ENCODE results near the gene PDE7B.

PDE7B gene

GRCh38 chr6:136037876-136038460 lies 186.5 kb downstream of the PDE7B start:
- no peaks in the 10 kb centered on the region for H3K36me3 ChIP-seq (ENCODE audit: insufficient read depth, low read length)
- H3K27me3 ChIP-seq (ENCODE audit: insufficient read depth, low read length): no peaks in the 10 kb centered on the region
- H3K4me1 ChIP-seq (ENCODE audit: control insufficient read depth, insufficient read depth, low read length, unreplicated experiment): peaks cover 61% of the 10 kb centered on the region
- H2AFZ ChIP-seq (ENCODE audit: low read length, unreplicated experiment): peak overlapping the region; percentile 38
- H3K4me3 ChIP-seq (ENCODE audit: low read depth, low read length): peak overlapping the region; percentile 71
- H3K27ac ChIP-seq (ENCODE audit: low read depth, low read length): peak overlapping the region; percentile 94
- peaks cover 8% of the 10 kb centered on the region for H3K79me2 ChIP-seq (ENCODE audit: control insufficient read depth, insufficient read depth, low read length, unreplicated experiment)

DNA sequence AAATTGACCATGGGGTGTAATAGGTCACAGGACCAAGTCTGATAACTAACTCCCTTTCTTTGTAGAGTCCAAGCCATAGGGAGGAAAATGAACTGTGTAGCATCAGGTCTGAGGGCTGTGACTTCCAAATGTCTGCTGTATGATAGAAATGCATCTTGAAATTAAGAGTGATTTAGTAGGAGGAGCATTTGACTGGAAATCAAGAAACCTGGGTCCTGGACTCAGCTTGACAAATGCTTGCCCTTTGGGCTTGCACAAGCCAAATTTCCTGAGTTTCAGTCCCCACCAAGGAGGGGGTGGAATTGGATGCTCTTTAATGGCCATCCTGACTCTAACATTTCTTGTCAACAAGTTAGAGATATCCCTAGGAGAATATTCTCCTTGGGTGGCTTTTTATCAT lies 187.0 kb downstream of the PDE7B start:
- Histone ChIP-seq H3K79me2 (ENCODE audit: control insufficient read depth, insufficient read depth, low read length, unreplicated experiment) (peaks cover 8% of the 10 kb centered on the region), H3K36me3 (ENCODE audit: insufficient read depth, low read length) (no peaks in the 10 kb centered on the region), H2AFZ (ENCODE audit: low read length, unreplicated experiment) (peak overlapping the region; percentile 38), H3K4me3 (ENCODE audit: low read depth, low read length) (peak overlapping the region; percentile 71), H3K4me1 (ENCODE audit: control insufficient read depth, insufficient read depth, low read length, unreplicated experiment) (peaks cover 61% of the 10 kb centered on the region), H3K27ac (ENCODE audit: low read depth, low read length) (peak overlapping the region; percentile 94), H3K27me3 (ENCODE audit: insufficient read depth, low read length) (no peaks in the 10 kb centered on the region)

DNA sequence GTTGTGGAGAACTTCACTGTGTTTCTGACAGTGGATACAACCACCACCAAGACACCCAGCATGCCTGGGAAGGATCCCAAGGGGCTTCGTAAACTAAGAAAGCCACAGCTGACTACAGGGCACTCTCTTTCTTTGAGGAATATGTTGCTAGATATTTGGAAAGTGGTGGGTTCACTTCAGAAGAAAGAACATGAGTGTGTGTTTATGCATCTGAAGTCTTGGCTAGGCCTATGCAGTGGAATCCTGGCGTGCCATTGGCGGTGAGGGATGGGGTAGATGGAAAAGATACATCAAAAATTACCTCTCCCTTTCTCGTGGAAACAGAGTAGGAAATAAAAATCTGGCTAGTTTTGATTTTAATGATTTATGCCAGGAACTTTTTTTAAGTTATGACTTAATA lies 187.7 kb downstream of the PDE7B start:
- Histone ChIP-seq H3K4me3 (ENCODE audit: low read depth, low read length) (peak overlapping the region; percentile 71), H3K27me3 (ENCODE audit: insufficient read depth, low read length) (no peaks in the 10 kb centered on the region), H3K4me1 (ENCODE audit: control insufficient read depth, insufficient read depth, low read length, unreplicated experiment) (peaks cover 61% of the 10 kb centered on the region), H3K79me2 (ENCODE audit: control insufficient read depth, insufficient read depth, low read length, unreplicated experiment) (peaks cover 8% of the 10 kb centered on the region), H3K36me3 (ENCODE audit: insufficient read depth, low read length) (no peaks in the 10 kb centered on the region), H2AFZ (ENCODE audit: low read length, unreplicated experiment) (peak overlapping the region; percentile 24), H3K27ac (ENCODE audit: low read depth, low read length) (peak overlapping the region; percentile 94; the same call in 1 of the 2 replicates)

DNA sequence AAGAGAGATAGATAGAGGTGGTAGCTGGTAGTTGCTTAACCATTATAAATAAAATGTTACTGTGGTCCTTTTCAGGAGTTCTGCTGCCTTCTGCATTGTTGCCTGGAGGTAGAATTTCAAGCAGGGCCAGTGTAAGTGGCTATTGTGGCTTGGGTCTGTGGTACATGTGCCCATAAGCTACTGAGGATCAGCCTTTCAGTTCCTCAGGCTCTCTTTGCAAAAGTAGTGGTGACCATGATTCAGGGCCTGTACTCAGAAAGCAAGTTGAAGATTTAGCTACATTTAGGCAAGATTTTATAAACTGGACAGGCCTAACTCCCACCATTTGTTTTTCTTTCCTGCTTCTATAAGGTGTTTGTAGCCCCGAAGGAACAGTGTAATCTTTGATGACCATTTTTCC lies 199.0 kb downstream of the PDE7B start:
- H3K27me3 ChIP-seq (ENCODE audit: insufficient read depth, low read length): no peaks in the 10 kb centered on the region
- H3K4me3 ChIP-seq (ENCODE audit: low read depth, low read length): no peak overlapping the region
- peak overlapping the region; percentile 48 for H2AFZ ChIP-seq (ENCODE audit: low read length, unreplicated experiment)
- H3K27ac ChIP-seq (ENCODE audit: low read depth, low read length): peak overlapping the region; percentile 45; the same call in 1 of the 2 replicates
- no peaks in the 10 kb centered on the region for H3K79me2 ChIP-seq (ENCODE audit: control insufficient read depth, insufficient read depth, low read length, unreplicated experiment)
- peaks cover 12% of the 10 kb centered on the region for H3K4me1 ChIP-seq (ENCODE audit: control insufficient read depth, insufficient read depth, low read length, unreplicated experiment)
- no peaks in the 10 kb centered on the region for H3K36me3 ChIP-seq (ENCODE audit: insufficient read depth, low read length)

DNA sequence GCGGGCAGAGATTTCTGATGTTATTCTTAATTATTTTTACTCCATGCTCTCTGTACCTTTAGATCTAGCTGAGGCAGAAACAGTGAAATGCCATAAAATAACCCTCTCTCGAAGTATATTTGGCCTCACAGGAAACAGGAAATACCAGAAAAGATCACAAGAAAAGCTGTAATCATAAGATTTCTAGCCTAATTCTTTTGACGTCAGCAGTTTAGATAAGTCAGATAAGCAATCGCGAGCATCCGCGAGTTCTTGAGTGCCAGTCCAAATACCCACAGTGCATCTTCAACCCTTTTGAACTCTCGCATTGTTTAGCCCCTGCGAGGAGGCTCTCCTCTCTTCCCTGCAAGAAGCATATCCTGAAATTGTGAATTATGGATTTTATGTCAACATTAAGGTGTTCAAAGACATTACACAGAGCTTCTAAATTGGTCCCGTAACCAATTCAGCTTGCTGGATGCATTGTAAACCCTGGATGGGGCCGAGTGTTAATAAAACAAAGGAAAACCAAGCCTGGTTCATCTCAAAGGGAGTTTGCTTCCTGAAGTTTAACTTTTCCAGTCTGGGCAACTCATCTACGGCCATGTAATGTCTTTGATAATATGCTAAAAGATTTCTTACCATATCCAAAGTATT lies 199.8 kb downstream of the PDE7B start:
- Histone ChIP-seq H3K27ac (ENCODE audit: low read depth, low read length) (peak overlapping the region; percentile 45; the same call in 1 of the 2 replicates), H2AFZ (ENCODE audit: low read length, unreplicated experiment) (peak overlapping the region; percentile 48), H3K36me3 (ENCODE audit: insufficient read depth, low read length) (no peaks in the 10 kb centered on the region), H3K4me1 (ENCODE audit: control insufficient read depth, insufficient read depth, low read length, unreplicated experiment) (peaks cover 12% of the 10 kb centered on the region), H3K4me3 (ENCODE audit: low read depth, low read length) (no peak overlapping the region), H3K27me3 (ENCODE audit: insufficient read depth, low read length) (no peaks in the 10 kb centered on the region), H3K79me2 (ENCODE audit: control insufficient read depth, insufficient read depth, low read length, unreplicated experiment) (no peaks in the 10 kb centered on the region)

DNA sequence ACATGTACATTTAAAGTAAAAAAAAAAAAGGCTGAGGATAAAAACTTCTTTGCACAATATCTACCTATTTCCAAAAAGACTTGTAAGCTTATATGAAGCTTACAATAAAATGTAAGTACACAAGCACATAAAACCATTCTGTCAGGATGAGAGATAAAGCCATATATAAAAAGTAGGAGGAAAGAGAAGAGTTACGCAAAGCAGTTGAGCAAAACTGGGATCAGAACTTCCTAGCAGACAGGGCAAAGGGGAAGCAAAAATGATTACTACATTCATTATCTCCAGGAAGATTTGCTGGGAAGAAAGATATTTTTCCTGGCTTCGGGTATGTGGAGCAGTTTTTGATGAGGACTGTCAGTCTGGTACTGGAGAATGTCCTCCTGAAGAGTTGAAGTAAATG lies 200.5 kb downstream of the PDE7B start:
- H3K36me3 ChIP-seq (ENCODE audit: insufficient read depth, low read length): no peaks in the 10 kb centered on the region
- H3K79me2 ChIP-seq (ENCODE audit: control insufficient read depth, insufficient read depth, low read length, unreplicated experiment): no peaks in the 10 kb centered on the region
- H2AFZ ChIP-seq (ENCODE audit: low read length, unreplicated experiment): no peak overlapping the region
- H3K4me1 ChIP-seq (ENCODE audit: control insufficient read depth, insufficient read depth, low read length, unreplicated experiment): peaks cover 12% of the 10 kb centered on the region
- no peak overlapping the region for H3K4me3 ChIP-seq (ENCODE audit: low read depth, low read length)
- no peak overlapping the region for H3K27ac ChIP-seq (ENCODE audit: low read depth, low read length)
- H3K27me3 ChIP-seq (ENCODE audit: insufficient read depth, low read length): no peaks in the 10 kb centered on the region

- no peaks in the 10 kb centered on the region for H3K27me3 ChIP-seq (ENCODE audit: insufficient read depth, low read length)
- no peak overlapping the region for H3K4me3 ChIP-seq (ENCODE audit: low read depth, low read length)
- H3K79me2 ChIP-seq (ENCODE audit: control insufficient read depth, insufficient read depth, low read length, unreplicated experiment): no peaks in the 10 kb centered on the region
- no peak overlapping the region for H2AFZ ChIP-seq (ENCODE audit: low read length, unreplicated experiment)
- no peaks in the 10 kb centered on the region for H3K36me3 ChIP-seq (ENCODE audit: insufficient read depth, low read length)
- peaks cover 8% of the 10 kb centered on the region for H3K4me1 ChIP-seq (ENCODE audit: control insufficient read depth, insufficient read depth, low read length, unreplicated experiment)
- no peak overlapping the region for H3K27ac ChIP-seq (ENCODE audit: low read depth, low read length)
Measured at GRCh38 chr6:136058852-136059251, 207.4 kb downstream of the PDE7B start.

DNA sequence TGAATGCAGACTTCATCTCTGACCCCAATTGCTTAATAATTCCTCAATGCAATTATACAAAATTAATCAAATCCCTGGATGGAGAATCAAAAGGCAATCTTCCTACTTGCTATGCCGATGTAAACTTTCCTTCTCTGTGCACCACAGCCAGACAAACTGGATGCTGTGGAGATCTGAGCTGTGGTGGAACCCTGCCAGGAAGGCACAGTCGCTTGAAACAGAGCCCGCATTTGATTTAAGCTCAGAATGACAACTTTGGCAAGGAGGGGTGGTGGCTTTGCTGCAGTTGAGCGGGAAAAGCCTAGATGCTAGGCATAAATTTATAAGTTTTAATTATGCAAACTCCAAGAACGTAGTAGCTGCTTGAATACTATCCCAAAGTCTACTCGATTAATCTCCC lies 207.8 kb downstream of the PDE7B start:
- Histone ChIP-seq H3K4me3 (ENCODE audit: low read depth, low read length) (no peak overlapping the region), H3K79me2 (ENCODE audit: control insufficient read depth, insufficient read depth, low read length, unreplicated experiment) (no peaks in the 10 kb centered on the region), H3K27ac (ENCODE audit: low read depth, low read length) (no peak overlapping the region), H2AFZ (ENCODE audit: low read length, unreplicated experiment) (no peak overlapping the region), H3K27me3 (ENCODE audit: insufficient read depth, low read length) (no peaks in the 10 kb centered on the region), H3K36me3 (ENCODE audit: insufficient read depth, low read length) (no peaks in the 10 kb centered on the region), H3K4me1 (ENCODE audit: control insufficient read depth, insufficient read depth, low read length, unreplicated experiment) (peaks cover 8% of the 10 kb centered on the region)

DNA sequence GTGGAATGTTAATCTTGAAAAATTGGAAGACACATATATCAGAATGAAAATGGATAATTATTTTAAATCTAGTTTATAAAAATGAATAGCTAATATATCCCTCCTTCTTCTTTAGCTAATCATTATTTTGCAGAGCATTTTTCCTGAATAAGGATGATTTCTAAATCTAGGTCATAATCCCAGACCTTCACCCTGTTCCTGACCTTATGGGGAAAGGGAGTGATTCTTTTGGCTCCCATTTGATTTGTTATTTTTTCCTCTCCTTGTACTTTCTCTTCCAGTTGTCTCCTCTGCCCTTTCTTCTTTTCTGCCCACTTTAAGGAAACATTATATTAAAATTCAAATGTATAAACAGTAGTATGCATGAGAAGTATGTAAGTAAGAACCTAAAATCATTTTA lies 208.6 kb downstream of the PDE7B start:
- H3K4me1 ChIP-seq (ENCODE audit: control insufficient read depth, insufficient read depth, low read length, unreplicated experiment): peaks cover 8% of the 10 kb centered on the region
- no peaks in the 10 kb centered on the region for H3K36me3 ChIP-seq (ENCODE audit: insufficient read depth, low read length)
- no peaks in the 10 kb centered on the region for H3K79me2 ChIP-seq (ENCODE audit: control insufficient read depth, insufficient read depth, low read length, unreplicated experiment)
- no peaks in the 10 kb centered on the region for H3K27me3 ChIP-seq (ENCODE audit: insufficient read depth, low read length)
- no peak overlapping the region for H3K4me3 ChIP-seq (ENCODE audit: low read depth, low read length)
- no peak overlapping the region for H2AFZ ChIP-seq (ENCODE audit: low read length, unreplicated experiment)
- no peak overlapping the region for H3K27ac ChIP-seq (ENCODE audit: low read depth, low read length)

DNA sequence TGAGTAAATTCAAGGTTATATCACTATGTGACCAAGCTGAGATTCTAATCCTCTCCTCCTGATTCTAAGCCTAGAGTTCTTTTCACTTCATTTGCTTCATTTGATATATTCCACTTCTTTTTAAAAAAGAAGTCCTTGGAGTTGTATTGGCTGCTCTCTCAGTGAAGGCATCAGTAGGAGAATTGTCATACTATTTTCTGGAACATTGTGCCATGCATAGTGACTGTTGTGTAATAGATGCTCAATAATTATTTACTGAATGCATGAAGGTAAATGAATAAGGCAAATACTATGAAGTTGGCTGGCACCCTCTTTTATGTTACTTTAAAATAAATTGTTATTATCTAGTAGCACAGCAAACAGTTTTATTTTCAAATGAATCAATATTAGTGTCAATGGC lies 209.3 kb downstream of the PDE7B start:
- no peak overlapping the region for H3K27ac ChIP-seq (ENCODE audit: low read depth, low read length)
- no peak overlapping the region for H2AFZ ChIP-seq (ENCODE audit: low read length, unreplicated experiment)
- H3K79me2 ChIP-seq (ENCODE audit: control insufficient read depth, insufficient read depth, low read length, unreplicated experiment): no peaks in the 10 kb centered on the region
- H3K27me3 ChIP-seq (ENCODE audit: insufficient read depth, low read length): no peaks in the 10 kb centered on the region
- H3K4me3 ChIP-seq (ENCODE audit: low read depth, low read length): no peak overlapping the region
- H3K36me3 ChIP-seq (ENCODE audit: insufficient read depth, low read length): no peaks in the 10 kb centered on the region
- H3K4me1 ChIP-seq (ENCODE audit: control insufficient read depth, insufficient read depth, low read length, unreplicated experiment): peaks cover 11% of the 10 kb centered on the region

GRCh38 chr6:136061701-136062100 lies 210.2 kb downstream of the PDE7B start:
- H2AFZ ChIP-seq (ENCODE audit: low read length, unreplicated experiment): no peak overlapping the region
- no peak overlapping the region for H3K4me3 ChIP-seq (ENCODE audit: low read depth, low read length)
- H3K27me3 ChIP-seq (ENCODE audit: insufficient read depth, low read length): no peaks in the 10 kb centered on the region
- H3K79me2 ChIP-seq (ENCODE audit: control insufficient read depth, insufficient read depth, low read length, unreplicated experiment): no peaks in the 10 kb centered on the region
- no peak overlapping the region for H3K27ac ChIP-seq (ENCODE audit: low read depth, low read length)
- no peaks in the 10 kb centered on the region for H3K36me3 ChIP-seq (ENCODE audit: insufficient read depth, low read length)
- peaks cover 18% of the 10 kb centered on the region for H3K4me1 ChIP-seq (ENCODE audit: control insufficient read depth, insufficient read depth, low read length, unreplicated experiment)

Data from ACC112 (cell line).